ENCODE results near the gene LY6G6F. TPM values are rescaled to one million over a fixed set of nuclear protein-coding genes. Genes with fewer than 3 reads are reported as not detected.

The LY6G6F gene
- total and polyA plus RNA-seq, 2 donors (not counting 1 experiment from before 2014, with no cell fraction given), result not detected

DNA sequence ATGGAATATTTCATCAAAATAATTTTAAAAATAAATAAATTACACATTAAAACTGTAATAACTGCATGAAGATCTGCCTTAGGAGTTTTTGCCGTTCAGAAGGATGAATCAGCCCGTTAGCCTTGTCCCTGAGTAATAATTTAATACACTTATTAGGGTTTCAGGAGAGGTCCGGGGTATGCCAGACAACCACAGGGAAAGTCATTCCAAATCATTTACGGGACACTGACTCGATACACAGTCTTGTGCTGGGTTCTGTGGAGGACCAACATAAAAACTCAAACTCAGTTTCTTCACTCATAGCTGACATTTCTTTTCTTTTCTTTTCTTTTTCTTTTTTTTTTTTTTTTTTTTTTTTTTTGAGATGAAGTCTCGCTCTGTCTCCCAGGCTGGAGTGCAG is 735 bp upstream of the LY6G6F start:
- Mint-ChIP-seq H3K4me3 (no peak overlapping the region), H3K4me1 (peaks cover 28% of the 10 kb centered on the region), H3K9me3 (ENCODE audit: insufficient read depth) (no peaks in the 10 kb centered on the region), H3K27ac (no peak overlapping the region), H3K27me3 (no peaks in the 10 kb centered on the region)
- H2AFZ ChIP-seq (ENCODE audit: insufficient read depth, low read depth, low read length, poor library complexity, severe bottlenecking), result no peak overlapping the region
- H3K79me2 ChIP-seq (ENCODE audit: control insufficient read depth, insufficient read depth, low read length), result peaks cover 21% of the 10 kb centered on the region
- ATAC-seq (ENCODE audit: low read depth) (no peak), DNase-seq (no peak)
- H3K9ac ChIP-seq (ENCODE audit: low read length), result no peak overlapping the region
- POLR2A ChIA-PET, result interaction anchor here (0.6 kb wide), 1 partner anchor 109 kb away, joined by 3 read pairs; the partner anchor contains the start of genes HSPA1A and HSPA1L
- peaks cover 0 to 6% (median 0%) of the 10 kb centered on the region in 4 experiments for H3K27me3 ChIP-seq (replicated peaks in 1 of 4; ENCODE audit: control extremely low read depth in 1 of 4, control insufficient read depth in 3 of 4, insufficient read depth in 4 of 4, low read length in 3 of 4)
- H4K20me1 ChIP-seq (ENCODE audit: control insufficient read depth, insufficient read depth, low read length, poor library complexity, severe bottlenecking), result no peaks in the 10 kb centered on the region
- peaks cover 0 to 6% of the 10 kb centered on the region in 2 experiments for H3K36me3 ChIP-seq (replicated peaks in 1 of 2; ENCODE audit: control extremely low read depth in 1 of 2, control insufficient read depth in 1 of 2, extremely low read depth in 1 of 2, insufficient read depth in 2 of 2, low read length in 1 of 2)
- H3K4me1 ChIP-seq (ENCODE audit: control insufficient read depth in 2 of 2, insufficient read depth in 2 of 2, low read length in 2 of 2), result peaks cover 23 to 29% of the 10 kb centered on the region in 2 donors
- intact Hi-C loops (cut with micrococcal nuclease), result no loop called here
- CTCF ChIA-PET, result no interaction called here
- no peaks in the 10 kb centered on the region for H3K9me3 ChIP-seq (ENCODE audit: control extremely low read depth in 1 of 3, control insufficient read depth in 2 of 3, insufficient read depth in 1 of 3, low read length in 2 of 3)
- no peak for TF ChIP-seq EZH2 (IDR thresholded peaks at IDR 0.05; ENCODE audit: borderline replicate concordance, insufficient read depth, low read depth, low read length, poor library complexity, severe bottlenecking)
- no peak for TF ChIP-seq CTCF (IDR thresholded peaks at IDR 0.05)
- no peak overlapping the region for H3K27ac ChIP-seq (ENCODE audit: low read length in 2 of 2)
- H3K4me3 ChIP-seq (ENCODE audit: control extremely low read depth in 1 of 5, extremely low read depth in 1 of 5, insufficient read depth in 1 of 5, low read depth in 2 of 5, low read length in 4 of 5), result no peak overlapping the region
- no peak overlapping the region for H3K4me2 ChIP-seq (replicated peaks; ENCODE audit: low read depth, low read length, poor library complexity, severe bottlenecking)
- WGBS (ENCODE audit: insufficient coverage), result 100% methylated on average over 1 of the region's 6 CpGs

- POLR2A ChIA-PET, result no interaction called here
- H3K27me3 Mint-ChIP-seq, result peaks cover 2% of the 10 kb centered on the region
- peaks cover 3% of the 10 kb centered on the region for H3K79me2 ChIP-seq (ENCODE audit: control insufficient read depth, insufficient read depth, low read length)
- CTCF ChIA-PET, result no interaction called here
- H3K4me3 ChIP-seq (ENCODE audit: control extremely low read depth in 1 of 5, extremely low read depth in 1 of 5, insufficient read depth in 1 of 5, low read depth in 2 of 5, low read length in 4 of 5), result no peak overlapping the region
- peaks cover 20% of the 10 kb centered on the region for H3K4me1 Mint-ChIP-seq
- no peaks in the 10 kb centered on the region for H3K9me3 ChIP-seq (ENCODE audit: control extremely low read depth in 1 of 3, control insufficient read depth in 2 of 3, insufficient read depth in 1 of 3, low read length in 2 of 3)
- no peaks in the 10 kb centered on the region for H3K36me3 ChIP-seq (replicated peaks in 1 of 2; ENCODE audit: control extremely low read depth in 1 of 2, control insufficient read depth in 1 of 2, extremely low read depth in 1 of 2, insufficient read depth in 2 of 2, low read length in 1 of 2)
- H3K4me1 ChIP-seq (ENCODE audit: control insufficient read depth in 2 of 2, insufficient read depth in 2 of 2, low read length in 2 of 2), result peaks cover 15 to 24% of the 10 kb centered on the region in 2 donors
- H3K9me3 Mint-ChIP-seq (ENCODE audit: insufficient read depth), result no peaks in the 10 kb centered on the region
- intact Hi-C loops (cut with micrococcal nuclease), result no loop called here
- no peak for DNase-seq
- WGBS (ENCODE audit: insufficient coverage), result 94% methylated on average over 8 of the region's 10 CpGs
- no peaks in the 10 kb centered on the region for H4K20me1 ChIP-seq (ENCODE audit: control insufficient read depth, insufficient read depth, low read length, poor library complexity, severe bottlenecking)
- H3K9ac ChIP-seq (ENCODE audit: low read length), result no peak overlapping the region
- TF ChIP-seq EZH2 (IDR thresholded peaks at IDR 0.05; ENCODE audit: borderline replicate concordance, insufficient read depth, low read depth, low read length, poor library complexity, severe bottlenecking) (no peak), CTCF (IDR thresholded peaks at IDR 0.05) (no peak)
- no peak overlapping the region for H3K4me2 ChIP-seq (replicated peaks; ENCODE audit: low read depth, low read length, poor library complexity, severe bottlenecking)
- H3K4me3 Mint-ChIP-seq, result no peak overlapping the region
- no peak for ATAC-seq (ENCODE audit: low read depth)
- H3K27me3 ChIP-seq (replicated peaks in 1 of 4; ENCODE audit: control extremely low read depth in 1 of 4, control insufficient read depth in 3 of 4, insufficient read depth in 4 of 4, low read length in 3 of 4), result peaks cover 0 to 6% (median 0%) of the 10 kb centered on the region in 4 experiments
- H3K27ac Mint-ChIP-seq, result no peak overlapping the region
- H2AFZ ChIP-seq (ENCODE audit: insufficient read depth, low read depth, low read length, poor library complexity, severe bottlenecking), result no peak overlapping the region
- H3K27ac ChIP-seq (ENCODE audit: low read length in 2 of 2), result no peak overlapping the region
These were observed 1.0 kb downstream of the LY6G6F start for GRCh38 chr6:31707701-31708100.
